Subcutaneous preadipocyte (primary cell): ENCODE measurements around the gene COX7B2. TPM values are rescaled to one million over a fixed set of nuclear protein-coding genes. Genes with fewer than 3 reads are reported as not detected.

Experiments used
- total RNA-seq: library from RNA; depleted of rRNA; stranded (reverse); fragments of >200 nt; gene quantifications from 2 replicates; pipeline ENCODE4 v1.2.3, GENCODE V29; 2012

COX7B2 gene, protein sequence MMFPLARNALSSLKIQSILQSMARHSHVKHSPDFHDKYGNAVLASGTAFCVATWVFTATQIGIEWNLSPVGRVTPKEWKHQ
- not detected in 2 replicates for total RNA-seq

GRCh38 chr4:46909078-46909477 lies at the start of gene COX7B2:
Gene COX7B2, minus strand, starts transcription at chr4:46909245. Its CDS starts 174,053 bp downstream, at chr4:46735192.

Other genes with a start within 250 kb of the COX7B2 start
- gene GABRA4, start 84.3 kb upstream of the COX7B2 start, total RNA-seq = not detected in 2 replicates
- gene GABRB1, start 122.3 kb upstream of the COX7B2 start, total RNA-seq = not detected in 2 replicates